ENCODE data around the gene SHISA7.

GRCh38 chr19:55384131-55384919, 58.8 kb downstream of the SHISA7 start, which contains the start of gene TMEM238:
- TF ChIP-seq, protein P1, sequence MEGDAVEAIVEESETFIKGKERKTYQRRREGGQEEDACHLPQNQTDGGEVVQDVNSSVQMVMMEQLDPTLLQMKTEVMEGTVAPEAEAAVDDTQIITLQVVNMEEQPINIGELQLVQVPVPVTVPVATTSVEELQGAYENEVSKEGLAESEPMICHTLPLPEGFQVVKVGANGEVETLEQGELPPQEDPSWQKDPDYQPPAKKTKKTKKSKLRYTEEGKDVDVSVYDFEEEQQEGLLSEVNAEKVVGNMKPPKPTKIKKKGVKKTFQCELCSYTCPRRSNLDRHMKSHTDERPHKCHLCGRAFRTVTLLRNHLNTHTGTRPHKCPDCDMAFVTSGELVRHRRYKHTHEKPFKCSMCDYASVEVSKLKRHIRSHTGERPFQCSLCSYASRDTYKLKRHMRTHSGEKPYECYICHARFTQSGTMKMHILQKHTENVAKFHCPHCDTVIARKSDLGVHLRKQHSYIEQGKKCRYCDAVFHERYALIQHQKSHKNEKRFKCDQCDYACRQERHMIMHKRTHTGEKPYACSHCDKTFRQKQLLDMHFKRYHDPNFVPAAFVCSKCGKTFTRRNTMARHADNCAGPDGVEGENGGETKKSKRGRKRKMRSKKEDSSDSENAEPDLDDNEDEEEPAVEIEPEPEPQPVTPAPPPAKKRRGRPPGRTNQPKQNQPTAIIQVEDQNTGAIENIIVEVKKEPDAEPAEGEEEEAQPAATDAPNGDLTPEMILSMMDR (IDR thresholded peaks at IDR 0.05) = peak; percentile 0; the same call in 1 of the 2 replicates
- no peak for TF ChIP-seq ZFX (IDR thresholded peaks at IDR 0.05; ENCODE audit: borderline replicate concordance)

Data from 22Rv1 (cell line).